AG09319 (cell line): ENCODE results near the gene PEX6.

ENCODE experiments used
- DNase-seq: peaks from one replicate; pipeline ENCODE4 v3.0.0-alpha.2; 2010; ENCODE audit warnings: low read depth; ENCODE audit errors: extremely low read depth
- TF ChIP-seq, protein P1 (sequence below): IDR thresholded peaks from 2 replicates; pipeline ENCODE4 v1.5.1; 2011; ENCODE audit warnings: low read depth, mild to moderate bottlenecking, inconsistent platforms, low read length, moderate library complexity

The PEX6 gene

DNA sequence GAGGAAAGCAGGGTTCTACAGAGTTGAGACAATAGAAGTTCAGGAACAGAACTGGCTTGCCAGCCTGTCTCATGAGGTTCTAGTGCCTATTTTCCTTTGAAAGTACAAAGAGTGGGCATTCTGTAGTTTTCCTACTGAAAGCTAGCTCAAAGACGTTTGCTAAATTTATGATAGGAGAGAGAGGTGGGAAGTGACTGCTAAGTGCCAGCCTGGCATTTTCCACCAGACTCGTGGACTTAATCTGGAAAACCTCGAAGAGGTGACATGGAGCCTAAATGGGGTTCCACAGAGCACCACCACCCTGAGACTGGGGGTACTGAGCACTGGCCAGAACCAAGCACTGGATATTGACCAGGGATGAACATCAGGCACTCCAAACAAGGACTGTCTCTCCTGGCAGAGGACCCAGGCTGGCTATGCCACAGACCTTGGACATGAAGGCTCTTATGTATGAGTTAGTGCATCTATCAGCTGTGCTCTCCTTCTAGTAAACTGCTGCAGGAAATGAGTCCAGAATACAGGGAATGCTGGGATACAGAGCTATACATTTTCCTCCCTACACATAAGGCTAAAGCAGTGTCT, 7.1 kb downstream of the PEX6 start:
- TF ChIP-seq, protein P1, sequence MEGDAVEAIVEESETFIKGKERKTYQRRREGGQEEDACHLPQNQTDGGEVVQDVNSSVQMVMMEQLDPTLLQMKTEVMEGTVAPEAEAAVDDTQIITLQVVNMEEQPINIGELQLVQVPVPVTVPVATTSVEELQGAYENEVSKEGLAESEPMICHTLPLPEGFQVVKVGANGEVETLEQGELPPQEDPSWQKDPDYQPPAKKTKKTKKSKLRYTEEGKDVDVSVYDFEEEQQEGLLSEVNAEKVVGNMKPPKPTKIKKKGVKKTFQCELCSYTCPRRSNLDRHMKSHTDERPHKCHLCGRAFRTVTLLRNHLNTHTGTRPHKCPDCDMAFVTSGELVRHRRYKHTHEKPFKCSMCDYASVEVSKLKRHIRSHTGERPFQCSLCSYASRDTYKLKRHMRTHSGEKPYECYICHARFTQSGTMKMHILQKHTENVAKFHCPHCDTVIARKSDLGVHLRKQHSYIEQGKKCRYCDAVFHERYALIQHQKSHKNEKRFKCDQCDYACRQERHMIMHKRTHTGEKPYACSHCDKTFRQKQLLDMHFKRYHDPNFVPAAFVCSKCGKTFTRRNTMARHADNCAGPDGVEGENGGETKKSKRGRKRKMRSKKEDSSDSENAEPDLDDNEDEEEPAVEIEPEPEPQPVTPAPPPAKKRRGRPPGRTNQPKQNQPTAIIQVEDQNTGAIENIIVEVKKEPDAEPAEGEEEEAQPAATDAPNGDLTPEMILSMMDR, result no peak
- no peak for DNase-seq

- TF ChIP-seq, protein P1, result no peak
- DNase-seq, result no peak
These were observed 7.9 kb downstream of the PEX6 start for GRCh38 chr6:42970871-42971612.

DNA sequence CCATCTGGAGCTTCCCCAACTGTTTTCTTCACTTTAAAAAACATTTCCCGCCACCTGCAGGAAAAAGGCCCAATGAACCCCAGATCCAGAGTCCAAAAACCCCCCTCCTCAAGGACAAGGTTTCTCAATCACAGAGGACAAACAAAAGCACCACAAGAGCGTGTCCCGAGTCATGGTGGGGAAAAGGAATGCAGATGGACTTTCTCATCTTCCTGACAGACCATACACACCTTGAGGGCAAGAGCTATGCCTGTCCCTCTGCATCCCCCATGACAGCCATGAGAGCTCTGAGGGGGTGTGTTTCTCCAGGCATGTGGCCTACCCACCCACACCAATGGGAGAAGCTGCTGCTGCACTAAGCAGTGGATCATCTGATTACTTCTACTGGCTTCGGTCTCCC, 9.0 kb downstream of the PEX6 start:
- TF ChIP-seq, protein P1, result no peak
- no peak for DNase-seq

GRCh38 chr6:42969431-42969830, 9.6 kb downstream of the PEX6 start:
- TF ChIP-seq, protein P1, result no peak
- no peak for DNase-seq

DNA sequence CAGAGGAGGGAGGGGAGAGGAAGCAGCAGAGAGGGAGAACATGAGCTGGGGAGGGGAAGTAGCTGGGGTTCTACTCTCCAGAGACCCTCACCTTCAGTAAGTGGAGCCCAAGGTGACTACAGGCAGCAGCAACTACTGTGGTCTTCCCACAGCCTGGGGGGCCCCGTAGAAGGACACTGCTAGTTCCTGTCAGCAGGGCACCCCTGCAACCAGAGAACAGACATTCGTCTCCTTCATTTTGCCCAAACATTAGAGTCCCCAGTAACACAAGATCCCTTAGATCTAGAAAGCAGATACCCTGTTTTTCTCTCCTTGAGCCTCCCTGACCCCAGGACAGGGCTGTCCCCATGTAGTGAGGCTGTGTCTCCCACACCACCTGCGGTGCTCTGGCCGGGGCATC, 10.2 kb downstream of the PEX6 start:
- TF ChIP-seq, protein P1, result no peak
- no peak for DNase-seq

- no peak for DNase-seq
- TF ChIP-seq, protein P1, result no peak
These were observed 10.8 kb downstream of the PEX6 start for GRCh38 chr6:42968126-42968701.

DNA sequence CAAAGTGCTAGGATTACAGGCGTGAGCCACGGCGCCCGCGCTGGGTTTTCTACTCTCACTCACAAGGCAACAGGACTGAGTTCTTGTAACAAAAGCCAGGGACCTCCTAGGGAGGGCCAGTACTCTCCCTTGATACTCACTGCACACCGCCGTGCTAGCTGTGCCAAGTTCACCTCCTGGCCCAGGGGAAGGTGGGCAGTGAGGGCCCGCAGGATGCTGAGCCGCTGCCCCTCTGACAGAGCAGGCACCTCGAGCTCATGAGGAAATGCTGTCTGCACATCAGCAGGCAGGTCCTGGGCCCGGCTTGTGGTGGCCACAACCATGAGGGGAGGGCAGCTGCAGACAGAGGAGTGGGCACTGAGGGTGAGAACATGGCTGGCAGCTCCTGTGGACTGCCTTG, 11.8 kb downstream of the PEX6 start:
- TF ChIP-seq, protein P1, result no peak
- no peak for DNase-seq
